ENCODE data around the gene RNF17. TPM values are rescaled to one million over a fixed set of nuclear protein-coding genes. Genes with fewer than 3 reads are reported as not detected.

Gene RNF17
- total and polyA plus RNA-seq, 2 of the 8 experiments (the other 6 are each of a cell fraction or from before 2014, with no cell fraction given), result not detected

- H3K27ac ChIP-seq (ENCODE audit: low read depth, low read length), result no peak overlapping the region
- no peak for FAIRE-seq
- H3K4me2 ChIP-seq (ENCODE audit: insufficient read depth in 1 of 2, low read depth in 2 of 2, low read length in 2 of 2), result peak overlapping the region; percentile 52 to 73
These were observed 47.5 kb upstream of the RNF17 start for GRCh38 chr13:24716446-24716845.

More at GRCh38 chr13:24716446-24716845, 47.5 kb upstream of the RNF17 start:
- no peak overlapping the region for H3K9ac ChIP-seq (replicated peaks in 1 of 4; ENCODE audit: extremely low read depth in 1 of 4, low read depth in 3 of 4, low read length in 3 of 4)
- no peaks in the 10 kb centered on the region for H3K27me3 ChIP-seq (replicated peaks in 1 of 4; ENCODE audit: control insufficient read depth in 3 of 4, extremely low read depth in 1 of 4, insufficient read depth in 3 of 4, low read length in 3 of 4)
- H2AFZ ChIP-seq (ENCODE audit: low read length), result peak overlapping the region; percentile 2; the same call in 1 of the 2 replicates
- H4K20me1 ChIP-seq (replicated peaks in 1 of 2; ENCODE audit: control insufficient read depth in 1 of 2, insufficient read depth in 2 of 2, low read length in 2 of 2), result no peaks in the 10 kb centered on the region
- H3K4me3 ChIP-seq (ENCODE audit: extremely low read depth in 1 of 4, insufficient read depth in 2 of 4, low read depth in 3 of 4, low read length in 4 of 4), result peak overlapping the region in 2 of 4 experiments; percentile 17 to 47; a peak in 3 of 8 replicates
- H2BK120ac ChIP-seq (replicated peaks; ENCODE audit: low read depth, low read length), result no peak overlapping the region
- H3K4ac ChIP-seq (replicated peaks; ENCODE audit: insufficient read length, low read depth, low read length), result no peak overlapping the region
- no peak overlapping the region for H2BK12ac ChIP-seq (ENCODE audit: low read depth, low read length)
- peak overlapping the region; percentile 40; the same call in 1 of the 2 replicates for H3K18ac ChIP-seq (ENCODE audit: extremely low read depth, low read length)
- no peak overlapping the region for H4K91ac ChIP-seq (replicated peaks; ENCODE audit: insufficient read length, low read length)
- no peak overlapping the region for H3K56ac ChIP-seq (replicated peaks; ENCODE audit: insufficient read length, low read depth, low read length)
- H3K79me1 ChIP-seq (ENCODE audit: low read depth, low read length), result no peaks in the 10 kb centered on the region
- peak overlapping the region; percentile 80; the same call in 1 of the 2 replicates for H2BK20ac ChIP-seq (ENCODE audit: low read length)
- WGBS, 2 experiments (ENCODE audit: extremely low coverage in 1 of 2, insufficient coverage in 1 of 2, insufficient read length in 1 of 2, insufficient replicate concordance in 2 of 2, low coverage in 1 of 2, low lambda C conversion rate in 2 of 2, missing lambda C conversion rate in 1 of 2), result 18% methylated on average over 7 of the region's 7 CpGs; no CpG with 5 or more reads in 1 of the 2 experiments
- ChIA-PET POLR2A (ENCODE audit: partially characterized antibody) (interaction anchor here (0.6 to 2.4 kb wide), 4 partner anchors 9 to 39 kb away, joined by 3 to 6 read pairs (median 3); no protein-coding TSS in a partner anchor), CTCF (ENCODE audit: partially characterized antibody) (interaction anchor here (0.6 to 8.8 kb wide), 11 partner anchors 9 to 269 kb away, joined by 3 to 95 read pairs (median 4); no protein-coding TSS in a partner anchor)
- H2AK5ac ChIP-seq (ENCODE audit: low read depth, low read length), result no peak overlapping the region
- no peak overlapping the region for H3K14ac ChIP-seq (ENCODE audit: insufficient read length)
- H4K8ac ChIP-seq (ENCODE audit: extremely low read depth, insufficient read depth, low read length), result no peak overlapping the region
- H2BK5ac ChIP-seq (ENCODE audit: low read depth, low read length), result no peak overlapping the region
- H2BK15ac ChIP-seq (ENCODE audit: low read length), result no peak overlapping the region
- H3K23me2 ChIP-seq (ENCODE audit: low read depth, low read length), result no peaks in the 10 kb centered on the region; the same call in 1 of the 2 replicates
- no peak for DNase-seq (ENCODE audit: low read depth in 1 of 2, low spot score in 2 of 2)
- no peaks in the 10 kb centered on the region for H3K9me3 ChIP-seq (ENCODE audit: insufficient read depth in 2 of 2, low read depth in 1 of 2, low read length in 1 of 2)
- no peak overlapping the region for H3K23ac ChIP-seq (ENCODE audit: insufficient read length)
- 0 out of 2 replicates have a peak, but pooled peaks have one; percentile 6 for TF ChIP-seq RBBP5 (IDR thresholded peaks at IDR 0.05; ENCODE audit: borderline replicate concordance, low read depth, low read length)
- TF ChIP-seq EGR1 (IDR thresholded peaks at IDR 0.05; ENCODE audit: borderline replicate concordance, low read depth, low read length), result no peak
- no peaks in the 10 kb centered on the region for H3K36me3 ChIP-seq (ENCODE audit: control insufficient read depth in 2 of 4, insufficient read depth in 4 of 4, low read length in 3 of 4)
- peaks cover 0 to 7% (median 4%) of the 10 kb centered on the region in 4 experiments; a peak in 4 of 7 replicates for H3K4me1 ChIP-seq (replicated peaks in 1 of 4; ENCODE audit: control insufficient read depth in 3 of 4, insufficient read depth in 4 of 4, low read length in 3 of 4)
- H4K5ac ChIP-seq (ENCODE audit: insufficient read length, low read depth, low read length), result no peak overlapping the region
- no peaks in the 10 kb centered on the region for H3K79me2 ChIP-seq (ENCODE audit: control insufficient read depth in 1 of 2, insufficient read depth in 2 of 2, low read length in 2 of 2)
